HepG2 (cell line): ENCODE data around the gene AUTS2. TPM values are rescaled to one million over a fixed set of nuclear protein-coding genes. Genes with fewer than 3 reads are reported as not detected.

Experiments used
- ATAC-seq: fragments of 200-7000 bp; cut with Tn5 transposase; 3 replicates; pipeline ENCODE4 v1.9.1; 2020; ENCODE audit warnings: mild to moderate bottlenecking, moderate library complexity
- BruUV-seq: library from RNA; stranded (reverse); fragments of 400-500 nt; replicated peaks from 2 replicates; lab custom pipeline; 2021; lab: Mats Ljungman, UMichigan
- CTCF ChIA-PET: fragments of 300-600 bp; formaldehyde crosslinking; extraction: SDS; loops from one replicate; lab custom pipeline; 2021; ENCODE audit warnings: low total read pairs, inconsistent platforms, low intra/inter-chr PET ratio; lab: Yijun Ruan, JAX
- POLR2A ChIA-PET: fragments of 350-600 bp; sonication (Branson Sonifier 250); formaldehyde crosslinking; loops from one replicate; lab custom pipeline; 2020; ENCODE audit warnings: antibody characterized with exemption, inconsistent platforms; lab: Yijun Ruan, JAX
- DNase-seq: peaks from one replicate; pipeline ENCODE4 v3.0.0-alpha.2; 2015; ENCODE audit warnings: low spot score
- FAIRE-seq: peaks from 3 replicates; lab custom pipeline; 2011; peaks lifted over from hg19 to GRCh38; lab: Jason Lieb, UNC
- H2AFZ ChIP-seq: one replicate; pipeline ENCODE4 v1.6.1; 2011; ENCODE audit warnings: low read length, inconsistent platforms
- H3K27ac ChIP-seq: fragments of 300-600 bp; 3 replicates; pipeline ENCODE4 v1.8.0; 2011; ENCODE audit warnings: mixed run types, mild to moderate bottlenecking, mixed read lengths, low read length, inconsistent platforms; ENCODE audit not compliant: insufficient read depth; ENCODE audit errors: extremely low read length
- H3K27me3 ChIP-seq, 2 experiments: fragments of 200-600 bp in 1 of 2; 2 replicates in 1 of 2; 3 replicates in 1 of 2; pipeline versions ENCODE4 v1.6.0 to v1.8.0; 2011; ENCODE audit warnings: low read length in 2 of 2, mild to moderate bottlenecking in 2 of 2, moderate library complexity in 2 of 2, inconsistent platforms in 1 of 2; ENCODE audit not compliant: insufficient read depth in 2 of 2, control insufficient read depth in 1 of 2
- H3K36me3 ChIP-seq, 2 experiments: fragments of 200-600 bp in 1 of 2; replicated peaks in 1 of 2; 2 replicates in 1 of 2; 3 replicates in 1 of 2; pipeline versions ENCODE4 v1.5.1 to v1.8.0; 2011; ENCODE audit warnings: low read length in 2 of 2, inconsistent platforms in 1 of 2; ENCODE audit not compliant: insufficient read depth in 2 of 2, control insufficient read depth in 1 of 2
- H3K4me1 ChIP-seq: 2 replicates; pipeline ENCODE4 v1.5.1; 2012; ENCODE audit warnings: low read length, inconsistent platforms; ENCODE audit not compliant: insufficient read depth
- H3K4me2 ChIP-seq: 2 replicates; pipeline ENCODE4 v1.6.0; 2011; ENCODE audit warnings: low read depth, low read length, inconsistent platforms
- H3K4me3 ChIP-seq, 3 experiments: fragments of 200-600 bp in 1 of 3; sonication (generic), shearing (Covaris generic) in 1 of 3; replicated peaks in 1 of 3; 2 replicates each; pipeline ENCODE4 v1.5.1; 2011 to 2016; ENCODE audit warnings: low read length in 3 of 3, inconsistent platforms in 2 of 3, low read depth in 2 of 3, mild to moderate bottlenecking in 2 of 3, control low read depth in 1 of 3, mixed read lengths in 1 of 3; ENCODE audit not compliant: insufficient read depth in 1 of 3
- H3K79me2 ChIP-seq: one replicate; pipeline ENCODE4 v1.6.1; 2011; ENCODE audit warnings: low read length, inconsistent platforms; ENCODE audit not compliant: insufficient read depth
- H3K9ac ChIP-seq: 2 replicates; pipeline ENCODE4 v1.6.0; 2011; ENCODE audit warnings: mild to moderate bottlenecking, low read depth, low read length, inconsistent platforms; ENCODE audit not compliant: insufficient read depth
- H3K9me3 ChIP-seq: 2 replicates; pipeline ENCODE4 v1.5.1; 2012; ENCODE audit warnings: mild to moderate bottlenecking, low read length
- H4K20me1 ChIP-seq: 2 replicates; pipeline ENCODE4 v1.6.0; 2011; ENCODE audit warnings: inconsistent platforms, mild to moderate bottlenecking, low read length, moderate library complexity; ENCODE audit not compliant: insufficient read depth
- AHDC1 ChIP-seq: sonication (generic); formaldehyde crosslinking; IDR thresholded peaks from 2 replicates; pipeline ENCODE4 v1.5.1; 2020; ENCODE audit warnings: mild to moderate bottlenecking, missing genetic modification reagents, borderline replicate concordance
- DMAP1 ChIP-seq: IDR thresholded peaks from 2 replicates; pipeline ENCODE4 v1.6.1; 2016
- FOXA3 ChIP-seq: IDR thresholded peaks from 2 replicates; pipeline ENCODE4 v1.6.1; 2016; ENCODE audit warnings: missing genetic modification reagents, missing compliant biosample characterization
- WGBS: methylation state at CpG from one replicate; pipeline ENCODE4 v1.1.6; 2017; ENCODE audit warnings: low lambda C conversion rate; 5-methylcytosine and 5-hydroxymethylcytosine counted together
- in situ Hi-C: cut with HindIII; loops from 2 replicates; pipeline ENCODE4 v1.10.0; 2017; ENCODE audit warnings: low pct_unique_long_range_greater_than_20kb; ENCODE audit not compliant: extremely low pct_ligation_motif_present
- intact Hi-C: fragments of 100-400 bp; cut with micrococcal nuclease; formaldehyde crosslinking; loops from one replicate; pipeline ENCODE4 v1.10.0; 2022; ENCODE audit not compliant: unreplicated experiment
- polyA plus RNA-seq, 8 experiments: library from polyadenylated mRNA; depleted of rRNA in 3 of 8; stranded (reverse) in 7 of 8; unstranded in 1 of 8; fragments of >200 nt; fragmentation: Illumina TruSeq in 4 of 8; extraction: Trizol in 4 of 8; gene quantifications; 2 replicates each; pipeline versions ENCODE4 v1.2.1 to v1.2.3, GENCODE V29; 2011 to 2016; ENCODE audit warnings: low read depth in 4 of 8, missing spikeins in 1 of 8, mixed read lengths in 1 of 8; ENCODE audit not compliant: insufficient read depth in 1 of 8
- total RNA-seq, 5 experiments: library from RNA; depleted of rRNA; stranded (reverse); fragments of >200 nt; fragmentation: Illumina TruSeq; extraction: Trizol; gene quantifications; 2 replicates each; pipeline ENCODE4 v1.2.3, GENCODE V29; 2016; ENCODE audit warnings: low read depth in 1 of 5

AUTS2 gene
- total and polyA plus RNA-seq, 2 of the 13 experiments (the other 11 are each of a cell fraction or from before 2014, with no cell fraction given): 0.38 TPM; not detected in 1

GRCh38 chr7:70051726-70052125 lies 453.5 kb downstream of the AUTS2 start:
- CTCF ChIA-PET: no interaction called here
- BruUV-seq: no TSS peak
- WGBS: 100% methylated on average over 1 of the region's 1 CpG

More at GRCh38 chr7:70051726-70052125, 453.5 kb downstream of the AUTS2 start:
- ATAC-seq (no peak), FAIRE-seq (no peak), DNase-seq (no peak)
- H3K9ac ChIP-seq: no peak overlapping the region
- in situ Hi-C loops: no loop called here
- POLR2A ChIA-PET: no interaction called here
- no peak overlapping the region for H3K4me2 ChIP-seq
- H3K36me3 ChIP-seq: no peaks in the 10 kb centered on the region
- no peaks in the 10 kb centered on the region for H3K4me1 ChIP-seq
- H2AFZ ChIP-seq: no peak overlapping the region
- H3K4me3 ChIP-seq: no peak overlapping the region
- no peaks in the 10 kb centered on the region for H3K79me2 ChIP-seq
- H4K20me1 ChIP-seq: no peaks in the 10 kb centered on the region
- H3K27ac ChIP-seq: no peak overlapping the region
- intact Hi-C loops: no loop called here
- H3K9me3 ChIP-seq: no peaks in the 10 kb centered on the region
- no peaks in the 10 kb centered on the region for H3K27me3 ChIP-seq
- TF ChIP-seq FOXA3 (CRISPR knock-in tag) (no peak), DMAP1 (no peak), AHDC1 (CRISPR knock-in tag) (no peak)
